HG03159 (cell line): ENCODE results near the gene TAC4.
"Not testable (repeated sequence)": the region's sequence is repeated elsewhere in the genome, so short reads cannot be mapped to it uniquely, and the experiment has no call there.

Source experiments
- ATAC-seq: cut with Tn5 transposase; IDR thresholded peaks from one replicate; pipeline ENCODE4 v1.9.1; 2021; ENCODE audit warnings: mild to moderate bottlenecking, moderate library complexity; ENCODE audit not compliant: unreplicated experiment

The TAC4 gene

DNA sequence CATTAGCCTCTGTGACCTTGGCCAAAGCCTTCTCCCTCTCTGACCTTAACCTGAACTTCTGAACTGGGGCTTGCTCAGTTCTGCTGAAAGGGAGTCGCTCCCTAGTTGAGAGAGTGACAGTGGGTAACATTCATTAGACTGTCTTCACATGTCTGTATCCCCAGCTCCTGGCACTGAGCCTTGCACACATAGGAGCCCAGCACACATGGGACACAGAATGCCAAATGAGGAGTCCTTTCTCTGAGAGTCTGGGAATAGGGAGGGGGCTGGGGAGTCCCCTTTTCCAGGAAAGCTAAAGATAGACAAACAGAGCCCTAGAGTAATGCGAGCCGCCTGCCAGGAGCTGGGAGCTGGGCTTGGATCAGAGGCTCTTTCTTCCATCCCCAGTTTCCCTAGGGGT lies 2.5 kb downstream of the TAC4 start:
- no peak for ATAC-seq

DNA sequence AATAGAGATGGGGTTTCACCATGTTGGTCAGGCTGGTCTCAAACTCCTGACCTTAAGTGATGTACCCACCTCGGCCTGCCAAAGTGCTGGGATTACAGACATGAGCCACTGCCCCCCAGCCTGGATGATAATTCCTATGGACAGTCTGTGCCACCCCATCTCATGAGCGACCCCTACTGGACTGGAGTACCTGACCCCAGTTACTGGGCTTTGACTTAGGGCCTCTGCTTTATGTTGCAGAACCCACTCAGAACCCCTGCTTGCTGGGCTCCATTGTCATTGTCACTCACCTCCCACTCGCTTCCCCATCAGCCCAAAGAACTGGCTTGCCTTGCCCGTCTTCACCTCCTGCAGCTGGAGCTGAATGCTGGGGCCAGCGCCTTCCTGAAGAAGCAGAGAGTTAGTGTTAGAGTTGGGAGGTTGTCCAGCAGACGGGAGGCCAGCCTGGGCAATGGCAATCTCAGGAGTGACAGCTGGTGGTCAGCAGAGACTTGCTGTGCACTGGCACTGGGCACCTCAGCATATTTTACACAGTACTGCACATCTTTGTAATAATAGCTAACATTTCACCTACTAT lies 4.0 kb downstream of the TAC4 start:
- no peak for ATAC-seq

DNA sequence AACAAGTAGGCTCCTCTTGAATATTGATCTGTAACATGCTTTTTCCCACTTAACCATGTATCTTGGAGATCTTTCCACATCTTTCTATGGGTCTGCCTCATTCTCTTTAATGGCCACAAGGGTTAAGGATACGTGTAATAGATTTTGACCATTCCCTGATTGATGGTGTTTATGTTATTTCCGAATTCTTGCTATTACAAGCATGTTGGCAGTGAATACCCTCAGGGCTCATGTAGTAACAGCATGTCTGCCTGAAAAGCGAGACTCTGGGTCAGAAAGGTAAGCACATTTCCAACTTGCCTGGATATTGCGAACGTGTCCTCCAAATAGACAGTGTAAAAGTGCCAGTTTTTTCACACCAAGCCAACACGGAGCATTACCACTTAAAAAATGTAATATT lies 5.0 kb downstream of the TAC4 start:
- ATAC-seq: no peak

DNA sequence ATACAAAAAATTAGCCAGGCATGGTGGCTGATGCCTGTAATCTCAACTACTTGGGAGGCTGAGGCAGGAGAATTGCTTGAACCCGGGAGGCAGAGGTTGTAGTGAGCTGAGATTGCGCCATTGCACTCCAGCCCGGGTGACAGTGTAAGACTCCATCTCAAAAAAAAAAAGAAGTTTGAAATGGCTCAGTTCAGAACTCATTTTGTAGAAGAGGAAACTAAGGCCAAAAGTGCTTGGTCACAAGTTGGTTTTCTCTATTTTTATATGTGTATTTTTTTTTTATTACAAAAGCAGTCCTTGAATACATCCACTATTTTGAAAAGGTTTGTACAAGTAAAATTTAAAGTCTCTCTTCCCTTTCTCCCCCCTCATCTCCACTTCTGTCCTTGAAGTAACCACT lies 5.5 kb downstream of the TAC4 start:
- no peak for ATAC-seq

GRCh38 chr17:49841548-49841947 lies 6.3 kb downstream of the TAC4 start:
- no peak for ATAC-seq

GRCh38 chr17:49839455-49839854 lies 8.4 kb downstream of the TAC4 start:
- no peak for ATAC-seq

DNA sequence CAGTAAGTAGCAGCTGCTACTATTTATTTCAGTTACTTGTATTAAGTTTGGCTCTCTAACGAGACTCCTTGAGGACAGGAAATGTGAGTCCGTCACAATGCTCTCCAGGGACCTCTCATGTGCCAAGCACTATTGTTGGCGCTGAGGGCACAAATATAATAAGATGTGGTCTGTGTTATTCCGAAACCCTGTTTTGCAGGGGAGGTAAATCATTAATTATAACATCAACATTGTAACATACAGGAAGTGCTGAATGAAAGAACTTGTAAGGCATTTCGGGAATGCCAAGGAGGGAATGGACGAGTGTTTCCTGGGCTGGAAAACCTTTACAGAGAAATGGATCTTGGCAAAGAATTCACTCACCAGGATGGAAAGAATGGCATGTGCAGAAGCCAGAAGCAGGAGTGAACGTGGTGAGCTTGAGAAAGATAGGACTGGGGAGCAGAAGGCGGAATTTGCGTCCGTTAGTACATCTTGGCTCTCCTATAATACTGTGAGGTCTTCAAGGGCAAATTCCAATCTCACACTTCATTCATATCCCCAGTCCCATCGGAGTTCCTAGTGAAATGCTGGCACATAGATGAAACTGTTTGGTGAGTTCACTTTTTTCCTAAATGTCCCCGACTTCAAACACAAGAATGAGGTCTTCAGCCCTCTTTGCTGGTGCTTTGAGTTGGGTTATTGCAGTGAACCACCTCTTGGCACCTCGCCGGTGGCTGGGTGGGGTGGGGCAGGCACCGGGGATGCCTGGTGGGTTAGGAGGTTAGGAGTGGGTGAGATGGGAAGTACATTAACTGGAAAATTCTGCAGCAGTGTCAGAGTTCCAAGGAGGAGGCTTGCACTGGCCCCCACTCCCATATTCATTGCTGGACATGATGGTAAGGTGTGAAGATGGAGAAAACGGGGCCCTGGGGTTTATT lies 11.5 kb downstream of the TAC4 start:
- no peak for ATAC-seq

DNA sequence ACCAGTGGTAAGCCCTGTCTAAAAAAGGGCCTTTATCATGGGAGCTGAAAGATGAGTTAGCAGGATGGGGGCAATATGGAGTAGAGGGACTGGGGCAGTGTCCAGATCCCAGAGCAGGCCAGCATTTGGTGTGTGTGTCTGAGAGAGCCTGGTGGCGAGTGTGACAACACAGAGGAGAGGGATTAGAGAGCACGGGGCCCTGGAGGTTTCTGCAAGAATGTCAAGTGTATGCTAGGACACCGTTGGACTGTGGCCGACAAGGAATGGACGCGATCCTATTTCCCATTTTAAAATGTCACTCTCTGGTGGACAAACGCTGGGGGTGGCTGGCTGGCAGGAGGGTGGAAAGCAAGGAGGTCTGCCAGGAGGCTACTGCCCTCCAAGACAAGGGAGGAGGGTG lies 12.4 kb downstream of the TAC4 start:
- ATAC-seq: no peak

DNA sequence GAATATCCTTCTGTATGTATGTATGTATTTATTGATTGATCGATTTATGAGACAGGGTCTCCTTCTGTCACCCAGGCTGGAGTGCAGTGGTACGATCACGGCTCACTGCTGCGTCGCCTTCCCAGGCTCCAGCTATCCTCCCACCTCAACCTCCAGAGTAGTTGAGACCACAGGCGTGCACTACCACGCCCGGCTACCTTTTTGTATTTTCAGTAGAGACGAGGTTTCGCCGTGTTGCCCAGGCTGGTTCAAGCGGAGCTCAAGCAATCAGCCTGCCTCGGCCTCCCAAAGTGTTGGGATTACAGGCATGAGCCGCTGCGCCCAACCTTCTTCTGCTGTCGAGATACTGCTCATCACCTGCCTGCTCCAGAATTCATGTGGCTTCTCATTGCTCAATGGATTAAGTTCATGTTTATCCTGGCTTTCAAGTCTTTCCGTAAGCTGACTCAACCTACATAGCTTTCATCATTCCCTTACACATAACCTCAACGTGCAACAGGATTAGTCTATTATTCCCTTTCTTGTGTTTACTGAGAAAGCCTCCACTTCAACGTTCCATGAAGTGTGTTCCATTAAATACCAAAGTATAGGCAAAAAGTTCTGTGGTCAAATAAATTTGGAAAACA lies 13.6 kb downstream of the TAC4 start:
- no peak for ATAC-seq

GRCh38 chr17:49832840-49833599 lies 14.8 kb downstream of the TAC4 start:
- no peak for ATAC-seq

DNA sequence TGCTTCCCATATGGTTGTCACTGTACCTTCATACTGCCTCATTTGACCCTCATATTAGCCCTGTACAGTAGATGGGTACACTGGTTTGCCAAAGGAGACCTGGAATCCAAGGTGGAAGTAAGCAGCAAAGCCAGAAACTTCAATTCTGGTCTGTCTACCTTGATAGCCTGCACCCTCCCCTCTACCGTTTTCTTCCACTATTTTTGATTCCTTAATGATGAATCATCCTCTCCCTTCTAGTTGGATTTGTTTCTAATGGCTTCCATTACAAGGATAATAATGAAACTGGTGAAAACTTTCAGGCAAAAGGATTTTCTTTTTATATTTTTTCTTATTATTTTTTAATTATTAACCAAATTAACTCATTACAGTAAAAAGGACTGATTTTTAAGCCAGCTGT lies 17.3 kb downstream of the TAC4 start:
- ATAC-seq: no peak

DNA sequence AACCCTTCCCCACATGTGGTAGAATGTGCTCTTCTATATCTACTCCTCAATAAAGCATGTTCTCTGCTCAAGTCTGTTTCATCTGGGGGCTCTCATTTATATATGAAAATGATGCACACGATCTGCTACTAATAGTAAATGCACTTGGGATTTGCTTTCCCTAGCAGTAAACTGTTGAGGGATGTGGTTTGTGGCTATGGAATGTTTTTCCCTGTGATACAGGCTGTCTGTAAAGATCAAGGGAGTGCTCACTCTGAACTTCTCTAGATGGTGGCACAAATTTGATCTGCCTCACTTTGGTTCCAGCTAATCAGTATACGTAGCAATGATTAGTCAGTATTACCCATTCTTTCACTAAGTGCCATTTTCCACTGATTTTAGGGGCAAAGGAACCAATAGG lies 18.8 kb downstream of the TAC4 start:
- no peak for ATAC-seq

GRCh38 chr17:49828325-49828724 lies 19.5 kb downstream of the TAC4 start:
- not testable (repeated sequence) for ATAC-seq

- ATAC-seq: no peak
Measured at GRCh38 chr17:49825645-49826044, 22.2 kb downstream of the TAC4 start.

DNA sequence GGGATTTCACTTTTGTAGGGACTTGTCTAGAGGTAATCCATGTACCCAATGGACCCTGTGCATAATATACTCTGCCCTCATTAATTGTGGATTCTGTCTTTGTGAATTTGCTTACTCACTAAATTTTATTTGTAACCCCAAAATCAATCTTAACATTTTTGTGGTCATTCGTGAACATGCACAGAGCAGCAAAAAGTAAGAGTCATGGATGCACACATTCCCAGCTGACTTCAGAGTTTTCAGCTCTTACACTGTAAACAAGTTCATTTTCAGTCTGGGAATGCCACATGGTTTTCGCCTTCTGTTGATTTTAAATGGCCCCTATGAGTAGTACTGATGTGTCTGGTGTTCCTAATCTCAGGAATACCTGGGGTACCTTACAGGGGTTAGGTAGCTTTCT lies 24.3 kb downstream of the TAC4 start:
- no peak for ATAC-seq

GRCh38 chr17:49822829-49823228 lies 25.0 kb downstream of the TAC4 start:
- ATAC-seq: no peak

DNA sequence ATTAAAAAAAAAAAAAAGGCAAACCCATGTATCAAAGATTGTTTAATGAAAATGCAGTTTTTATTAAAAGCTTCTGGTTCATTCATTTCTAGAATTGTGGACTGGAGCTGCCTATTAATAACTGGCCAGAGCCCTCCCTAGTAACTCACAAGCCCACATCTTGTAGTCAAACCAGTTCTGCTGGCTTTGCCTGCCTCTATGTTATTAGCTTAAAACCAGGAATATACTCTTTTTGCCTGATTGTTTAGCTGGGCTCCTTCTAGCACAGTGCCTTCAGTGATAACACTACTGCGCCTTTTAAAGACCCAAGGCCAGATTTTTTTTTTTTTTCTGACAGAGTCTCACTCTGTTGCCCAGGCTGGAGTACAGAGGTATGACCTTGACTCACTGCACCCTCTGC lies 26.0 kb downstream of the TAC4 start:
- no peak for ATAC-seq

GRCh38 chr17:49821466-49821865 lies 26.4 kb downstream of the TAC4 start:
- no peak for ATAC-seq

DNA sequence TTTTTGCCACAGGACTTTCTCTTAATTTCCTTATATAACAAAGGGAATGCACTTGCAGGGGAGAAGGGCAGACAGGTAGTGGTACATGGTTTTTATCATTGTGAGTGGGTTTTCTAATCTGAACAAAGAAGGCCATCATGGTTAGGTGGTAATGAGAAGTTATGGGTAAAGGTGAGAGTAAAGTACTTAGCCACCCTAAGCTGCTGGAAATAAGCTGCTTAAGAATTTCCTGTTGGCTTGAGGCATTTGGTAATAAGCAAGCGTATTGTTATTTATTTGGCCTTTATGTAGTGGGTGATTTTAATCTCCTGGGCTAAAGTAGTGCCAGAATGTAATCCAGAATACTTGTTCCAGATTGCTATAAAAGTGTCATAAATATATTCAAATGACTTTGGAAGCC lies 27.1 kb downstream of the TAC4 start:
- ATAC-seq: no peak

DNA sequence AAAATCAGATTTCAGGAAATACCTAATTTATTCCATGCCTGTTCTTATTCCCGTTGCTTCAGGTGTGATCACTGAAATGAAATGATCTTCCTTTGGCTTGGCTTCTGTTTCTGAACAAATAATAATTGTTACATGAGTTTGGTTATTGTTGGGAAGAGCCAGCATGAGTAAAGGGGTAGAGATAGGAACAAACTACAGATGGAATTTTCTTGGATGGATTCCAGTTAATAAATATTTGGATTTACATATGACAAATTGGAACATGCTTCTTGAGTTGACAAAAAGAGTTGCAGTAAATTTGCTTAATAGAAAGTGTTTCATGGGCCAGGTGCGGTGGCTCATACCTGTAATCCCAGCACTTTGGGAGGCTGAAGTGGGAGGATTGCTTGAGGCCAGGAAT lies 28.2 kb downstream of the TAC4 start:
- ATAC-seq: no peak

DNA sequence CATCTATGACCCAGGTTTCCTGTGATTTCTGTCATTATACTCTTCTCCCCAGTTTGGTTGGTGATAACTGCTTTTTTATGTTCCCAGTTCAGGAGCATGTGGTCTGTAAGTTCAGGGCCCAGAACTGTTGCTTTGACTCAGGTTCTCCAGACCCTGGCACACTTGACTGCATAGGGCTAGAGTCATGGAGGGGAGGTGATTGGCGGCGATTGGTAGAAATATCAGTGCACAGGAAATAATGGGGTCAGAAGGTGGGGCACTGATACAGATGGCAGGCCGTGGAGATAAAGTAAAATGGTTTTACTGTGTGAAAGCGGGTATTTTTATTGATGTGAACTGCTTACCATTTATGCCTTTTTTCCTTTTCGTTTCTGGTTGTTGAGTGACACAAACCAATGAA lies 28.7 kb downstream of the TAC4 start:
- ATAC-seq: no peak
